ENCODE results near the gene HSD17B10.
A peak's percentile ranks its signal among the peaks of the same experiment; 100 is the strongest.
"Not testable (repeated sequence)": the region's sequence is repeated elsewhere in the genome, so short reads cannot be mapped to it uniquely, and the experiment has no call there.

HSD17B10 gene

DNA sequence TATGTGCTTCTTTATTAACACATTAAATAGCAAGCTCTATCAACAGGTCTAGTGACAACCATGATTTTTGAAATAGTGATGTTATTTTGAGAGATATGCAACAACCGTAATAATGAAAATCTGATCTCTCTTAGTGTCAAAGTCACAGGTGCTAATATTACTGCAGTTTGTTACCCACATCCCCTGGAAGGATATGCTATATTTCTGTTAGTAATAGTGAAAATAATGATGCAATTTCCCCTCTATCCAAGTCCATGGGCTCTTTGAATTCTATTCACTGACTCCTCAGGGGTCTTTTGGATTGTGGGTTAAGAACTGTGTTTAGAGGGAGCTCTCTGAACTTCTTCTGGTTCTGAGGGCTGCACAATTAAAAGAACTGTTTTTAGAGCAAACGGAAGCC lies 3.0 kb upstream of the HSD17B10 start:
- DNase-seq (ENCODE audit: low spot score) = no peak

DNA sequence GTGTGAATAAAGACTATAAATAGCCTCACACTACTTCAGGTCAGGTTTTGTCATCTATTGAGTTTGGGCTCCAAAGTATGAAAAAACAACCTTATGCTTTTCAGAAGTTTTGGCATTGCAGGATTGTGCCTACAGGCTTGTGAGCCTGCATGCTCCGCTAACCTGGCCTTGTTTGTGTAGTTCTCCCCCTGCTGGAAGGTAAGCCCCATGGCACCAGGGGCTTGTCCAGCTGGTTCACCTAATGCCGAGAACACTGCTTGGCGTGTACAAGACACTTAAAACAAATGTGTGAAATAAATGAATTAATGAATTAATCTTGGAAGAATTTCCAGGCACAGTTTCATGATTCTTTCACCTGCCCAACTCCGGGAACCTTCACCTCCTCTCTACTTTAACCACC lies 1.8 kb upstream of the HSD17B10 start:
- peak; percentile 56 for DNase-seq (ENCODE audit: low spot score)

DNA sequence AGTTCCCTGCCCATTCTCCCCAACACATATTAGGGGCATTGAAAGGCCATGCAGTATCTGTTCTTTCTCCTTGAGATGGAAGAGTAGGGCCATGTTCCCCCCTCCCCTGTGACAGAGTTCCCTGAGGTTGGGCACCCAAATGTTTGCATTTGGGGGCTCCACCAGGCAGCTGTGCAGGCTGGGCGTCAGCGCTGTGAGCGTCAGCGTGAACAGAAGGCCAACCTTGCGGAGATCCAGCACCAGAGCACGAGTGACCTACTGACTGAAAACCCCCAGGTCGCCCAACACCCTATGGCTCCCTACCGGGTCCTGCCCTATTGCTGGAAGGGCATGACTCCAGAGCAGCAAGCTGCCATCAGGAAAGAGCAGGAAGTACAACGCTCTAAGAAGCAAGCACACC lies 3.9 kb downstream of the HSD17B10 start:
- no peak for DNase-seq (ENCODE audit: low spot score)

DNA sequence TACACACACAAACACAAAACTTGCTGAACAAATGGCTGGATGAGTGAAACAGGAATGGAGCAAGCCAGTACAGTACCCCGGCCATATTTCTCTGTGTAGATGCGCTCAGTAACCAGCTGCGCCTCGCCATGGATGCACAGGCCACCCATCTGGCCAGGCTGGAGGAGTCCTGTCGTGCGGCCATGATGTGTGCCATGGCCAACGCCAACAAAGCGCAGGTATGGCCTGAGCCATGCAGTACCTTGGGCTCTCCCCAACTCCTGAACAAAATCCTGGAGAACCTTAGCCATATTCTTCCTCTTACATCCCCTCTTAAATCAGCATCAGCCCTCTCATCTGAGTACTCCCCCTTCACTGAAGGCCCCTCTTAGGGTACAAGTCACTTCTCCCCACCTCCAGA lies 4.4 kb downstream of the HSD17B10 start:
- no peak for DNase-seq (ENCODE audit: low spot score)

GRCh38 chrX:53422861-53423306 lies 11.3 kb downstream of the HSD17B10 start, which contains the start of gene RIBC1:
Gene RIBC1, plus strand, starts transcription at chrX:53422873. Its CDS starts 3,404 bp downstream, at chrX:53426277.
- DNase-seq (ENCODE audit: low spot score) = no peak

GRCh38 chrX:53422086-53422860 lies 11.9 kb downstream of the HSD17B10 start, which contains the start of gene SMC1A:
Gene SMC1A, minus strand, starts transcription at chrX:53422654. Its CDS starts 54 bp downstream, at chrX:53422600.
- DNase-seq (ENCODE audit: low spot score) = peak; percentile 94

DNA sequence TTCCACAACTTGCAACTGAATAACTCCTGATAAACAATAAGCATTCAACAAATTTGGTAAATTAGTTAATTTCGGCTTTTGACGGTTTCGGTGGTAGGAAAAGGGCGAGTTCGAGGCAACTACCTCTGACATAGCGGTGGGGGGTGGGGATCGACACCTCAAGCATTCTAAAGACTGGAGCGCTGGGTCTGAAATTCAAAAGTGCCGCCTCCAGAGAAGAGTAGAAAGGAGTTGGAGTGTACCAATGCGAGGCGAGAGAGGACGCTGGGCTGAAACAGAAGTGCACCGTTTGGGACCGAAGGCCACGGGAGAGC lies 12.4 kb downstream of the HSD17B10 start:
- DNase-seq (ENCODE audit: low spot score) = no peak

DNA sequence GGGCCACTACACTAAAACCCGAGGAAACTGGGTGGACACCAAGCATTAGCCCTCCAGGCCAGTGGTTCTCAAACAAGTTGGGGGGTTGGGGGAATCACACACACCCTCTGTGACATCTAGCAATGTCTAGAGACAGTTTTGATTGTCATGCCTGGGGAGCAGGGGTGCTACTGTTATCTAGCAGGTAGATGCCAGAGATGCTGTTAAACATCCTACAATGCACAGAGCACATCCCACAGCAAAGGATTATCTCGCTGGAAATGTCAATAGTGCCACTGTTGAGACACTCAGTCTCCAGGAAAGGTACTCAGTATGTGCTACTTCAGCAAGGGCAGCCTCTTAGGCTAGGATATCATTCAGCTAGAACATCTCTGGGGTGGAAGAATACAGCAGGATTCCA lies 13.0 kb downstream of the HSD17B10 start:
- no peak for DNase-seq (ENCODE audit: low spot score)

DNA sequence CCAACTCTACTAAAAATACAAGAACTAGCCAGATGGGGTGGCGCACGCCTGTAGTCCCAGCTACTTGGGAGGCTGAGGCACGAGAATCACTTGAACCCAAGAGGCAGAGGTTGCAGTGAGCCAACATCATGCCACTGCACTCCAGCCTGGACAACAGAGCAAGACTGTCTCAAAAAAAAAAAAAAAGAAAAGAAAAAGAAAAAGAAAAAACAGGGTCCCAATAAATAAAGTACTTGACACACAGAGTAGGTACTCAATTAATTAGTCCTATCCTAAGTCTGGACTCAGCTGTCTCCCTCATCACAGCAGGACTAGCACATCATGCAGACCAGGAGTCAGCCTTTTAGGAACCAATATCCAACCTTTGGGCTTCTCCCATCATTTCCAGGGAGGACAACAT lies 13.8 kb downstream of the HSD17B10 start:
- not testable (repeated sequence) for DNase-seq (ENCODE audit: low spot score)

DNA sequence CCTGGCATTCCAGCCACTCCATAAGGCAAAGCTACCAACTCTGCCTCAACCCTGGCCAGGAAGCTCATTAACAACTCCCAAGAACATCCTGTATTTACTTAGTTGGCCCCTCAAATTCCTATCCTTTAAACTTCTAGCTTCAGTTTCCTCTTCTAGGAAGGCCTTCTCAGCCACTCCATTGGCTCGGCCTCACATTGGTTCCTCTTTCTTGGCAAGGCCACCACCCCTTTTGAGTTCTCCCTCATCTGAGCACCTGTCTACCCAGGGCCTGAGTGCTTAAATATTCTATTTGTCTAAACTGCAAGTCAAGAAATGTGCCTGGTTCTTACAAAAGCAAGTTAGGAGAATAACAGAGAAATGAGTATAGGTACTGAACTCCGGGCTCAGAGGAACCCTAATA lies 21.7 kb downstream of the HSD17B10 start:
- DNase-seq (ENCODE audit: low spot score) = no peak

DNA sequence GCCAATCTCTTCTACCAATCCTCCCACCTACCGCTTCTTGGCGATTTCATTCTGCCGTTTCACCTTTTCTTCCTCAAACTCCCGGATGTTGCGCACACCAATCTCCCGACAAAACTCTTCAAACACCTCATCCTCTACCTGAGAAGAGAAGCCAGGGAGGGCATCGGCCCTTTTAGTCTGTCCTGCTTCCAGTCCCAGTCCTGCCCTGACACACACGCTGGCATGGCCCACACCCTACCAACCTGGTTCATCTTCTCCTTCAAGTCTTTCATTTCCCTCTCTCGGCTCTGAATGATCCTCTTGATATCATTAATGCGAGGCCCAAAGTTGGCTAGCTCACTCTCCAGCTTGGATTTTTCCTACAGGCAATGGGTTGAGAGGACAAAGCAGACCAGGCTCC lies 30.6 kb downstream of the HSD17B10 start:
- no peak for DNase-seq (ENCODE audit: low spot score)

DNA sequence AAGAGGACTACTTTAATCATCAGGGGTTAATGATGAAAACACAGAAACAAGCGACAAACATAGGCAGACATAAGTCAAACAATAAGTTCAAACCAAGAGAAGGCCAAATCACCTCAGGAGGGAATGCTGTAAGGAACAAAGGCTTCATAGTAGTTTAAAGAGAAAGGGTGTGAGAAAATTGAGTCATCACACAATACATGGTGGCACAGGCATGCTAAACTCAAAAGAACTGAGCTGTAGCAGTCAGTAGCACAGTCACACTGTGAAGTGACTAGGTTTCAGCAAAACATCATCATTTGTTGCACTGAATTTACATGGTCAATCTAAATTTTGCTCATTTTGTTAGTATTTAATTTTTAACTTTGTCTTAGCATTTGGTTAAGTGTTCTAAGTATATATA lies 36.0 kb downstream of the HSD17B10 start:
- no peak for DNase-seq (ENCODE audit: low spot score)

- no peak for DNase-seq (ENCODE audit: low spot score)
Measured at GRCh38 chrX:53395605-53396298, 38.4 kb downstream of the HSD17B10 start.

DNA sequence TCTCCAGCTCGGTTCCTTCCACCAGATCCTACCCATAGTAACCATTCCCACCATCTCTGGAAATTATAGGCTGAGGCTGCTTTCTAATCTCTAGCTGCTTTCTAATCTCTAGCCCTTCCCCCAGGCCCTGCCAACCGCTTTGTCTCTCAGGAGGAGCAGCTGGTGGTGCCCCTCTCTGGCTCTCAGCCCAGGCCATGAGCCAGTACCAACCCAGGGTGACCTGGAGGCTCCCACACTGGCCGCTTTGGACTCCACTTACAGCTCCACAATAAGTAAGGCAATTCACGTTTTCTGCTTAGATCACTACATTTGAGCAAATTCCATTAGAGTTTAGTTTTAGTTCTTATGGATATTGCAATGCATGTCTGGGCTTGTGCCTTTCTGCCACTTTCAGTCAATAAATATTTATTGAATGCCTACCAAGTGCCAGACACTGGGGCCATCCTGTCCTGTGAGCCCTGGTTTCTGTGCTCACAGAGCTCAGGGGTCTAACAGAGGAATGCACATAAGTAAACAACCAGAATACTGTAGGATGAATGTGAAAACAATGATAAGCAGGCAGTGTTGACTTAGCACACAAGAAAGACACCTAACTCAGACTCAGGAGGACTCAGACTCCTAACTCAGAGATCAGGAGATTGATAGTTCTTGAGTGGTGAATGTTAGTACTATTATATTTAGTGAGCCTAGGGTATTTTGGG lies 50.6 kb downstream of the HSD17B10 start:
- DNase-seq (ENCODE audit: low spot score) = no peak

Measured in AG20443 (cell line).